Globus pallidus (tissue), 1 donor: ENCODE data around the gene LIMS2.
A peak's percentile ranks its signal among the peaks of the same experiment; 100 is the strongest.

Experiments
- DNase-seq: peaks from one replicate; pipeline ENCODE4 v3.0.0-alpha.2; 2015; ENCODE audit warnings: low spot score

LIMS2 gene

GRCh38 chr2:127658641-127659407, 16.5 kb downstream of the LIMS2 start:
- DNase-seq: no peak

GRCh38 chr2:127658146-127658545, 17.2 kb downstream of the LIMS2 start:
- DNase-seq: no peak

- DNase-seq: no peak
Measured at GRCh38 chr2:127657232-127657595, 18.1 kb downstream of the LIMS2 start.

- no peak for DNase-seq
Measured at GRCh38 chr2:127656569-127657231, 18.6 kb downstream of the LIMS2 start.

GRCh38 chr2:127655209-127656073, 19.9 kb downstream of the LIMS2 start:
- no peak for DNase-seq

GRCh38 chr2:127654838-127655175, 20.5 kb downstream of the LIMS2 start:
- DNase-seq: no peak

GRCh38 chr2:127654084-127654837, 21.1 kb downstream of the LIMS2 start:
- DNase-seq: no peak

- no peak for DNase-seq
Measured at GRCh38 chr2:127653421-127654083, 21.8 kb downstream of the LIMS2 start.

- DNase-seq: no peak
Measured at GRCh38 chr2:127652786-127653357, 22.5 kb downstream of the LIMS2 start.

- DNase-seq: peak; percentile 88
Measured at GRCh38 chr2:127651971-127652550, 23.3 kb downstream of the LIMS2 start.

GRCh38 chr2:127651381-127651809, 23.9 kb downstream of the LIMS2 start:
- DNase-seq: no peak

- DNase-seq: no peak
Measured at GRCh38 chr2:127650785-127651380, 24.4 kb downstream of the LIMS2 start.

GRCh38 chr2:127650041-127650784, 25.1 kb downstream of the LIMS2 start:
- DNase-seq: no peak

- peak; percentile 84 for DNase-seq
Measured at GRCh38 chr2:127649684-127650040, 25.7 kb downstream of the LIMS2 start.

GRCh38 chr2:127649100-127649611, 26.2 kb downstream of the LIMS2 start:
- DNase-seq: no peak

GRCh38 chr2:127648321-127648720, 27.0 kb downstream of the LIMS2 start:
- no peak for DNase-seq

- DNase-seq: no peak
Measured at GRCh38 chr2:127647242-127648190, 27.8 kb downstream of the LIMS2 start.
